ENCODE data around the gene LRP2.
"Not testable (repeated sequence)": the region's sequence is repeated elsewhere in the genome, so short reads cannot be mapped to it uniquely, and the experiment has no call there.

GRCh38 chr2:169325886-169326285 lies 36.4 kb downstream of the LRP2 start:
- TF ChIP-seq CTCF (IDR thresholded peaks at IDR 0.05 in 4 of 5, conservative IDR thresholded peaks at IDR 0.05 in 1 of 5); POLR2A (IDR thresholded peaks at IDR 0.05): not testable (repeated sequence)
